ENCODE data around the gene NTN1. TPM values are rescaled to one million over a fixed set of nuclear protein-coding genes. Genes with fewer than 3 reads are reported as not detected.

NTN1 gene
- total RNA-seq, 1 experiment from 2014 or later: 4.2 TPM

GRCh38 chr17:9232591-9233270 lies 211.4 kb downstream of the NTN1 start:
- Histone ChIP-seq H3K4me3 (replicated peaks in 1 of 2; ENCODE audit: low read depth in 1 of 2, low read length in 2 of 2) (no peak overlapping the region), H3K9me3 (ENCODE audit: control insufficient read depth in 1 of 2, insufficient read depth in 1 of 2, low read depth in 1 of 2, low read length in 2 of 2) (no peaks in the 10 kb centered on the region; a peak in 1 of 4 replicates), H3K9me2 (ENCODE audit: insufficient read depth) (no peaks in the 10 kb centered on the region), H2AFZ (ENCODE audit: low read depth, low read length, poor library complexity, severe bottlenecking) (no peak overlapping the region), H3K27me3 (ENCODE audit: insufficient read depth, low read length) (no peaks in the 10 kb centered on the region), H3K4me2 (ENCODE audit: low read length) (no peak overlapping the region), H3K36me3 (ENCODE audit: control insufficient read depth in 1 of 2, insufficient read depth in 2 of 2, low read length in 2 of 2) (no peaks in the 10 kb centered on the region), H3K9ac (ENCODE audit: low read length) (no peak overlapping the region), H3K4me1 (ENCODE audit: control insufficient read depth in 1 of 2, insufficient read depth in 2 of 2, low read length in 2 of 2) (no peaks in the 10 kb centered on the region), H4K20me1 (ENCODE audit: insufficient read depth) (no peaks in the 10 kb centered on the region), H3K79me2 (ENCODE audit: insufficient read depth, low read length) (no peaks in the 10 kb centered on the region), H3K27ac (ENCODE audit: low read depth, low read length) (no peak overlapping the region)
- no peak for DNase-seq (ENCODE audit: low read depth, low spot score)
- no TSS peak for BruUV-seq (replicated peaks)
- intact Hi-C loops (cut with micrococcal nuclease): no loop called here
- ChIA-PET POLR2A (no interaction called here), CTCF (no interaction called here), RAD21 (ENCODE audit: low non-redundant PET in 1 of 2, low total read pairs in 2 of 2, uncharacterized antibody in 2 of 2, unreplicated experiment in 2 of 2) (no interaction called here)
- TF ChIP-seq MAX (IDR thresholded peaks at IDR 0.05): no peak
- TF ChIP-seq SIN3A (IDR thresholded peaks at IDR 0.05; ENCODE audit: low read depth): no peak
- TF ChIP-seq TCF7L2 (IDR thresholded peaks at IDR 0.05; ENCODE audit: borderline replicate concordance, extremely low read depth, insufficient read depth, insufficient read length): no peak
- TF ChIP-seq REST (IDR thresholded peaks at IDR 0.05; ENCODE audit: low read depth): no peak
- TF ChIP-seq ZFX (IDR thresholded peaks at IDR 0.05): no peak
- ATAC-seq: no peak

- H3K9me2 ChIP-seq (ENCODE audit: insufficient read depth): no peaks in the 10 kb centered on the region
- no TSS peak for BruUV-seq (replicated peaks)
- H3K4me3 ChIP-seq (replicated peaks in 1 of 2; ENCODE audit: low read depth in 1 of 2, low read length in 2 of 2): no peak overlapping the region
- H4K20me1 ChIP-seq (ENCODE audit: insufficient read depth): no peaks in the 10 kb centered on the region
- no peak overlapping the region for H2AFZ ChIP-seq (ENCODE audit: low read depth, low read length, poor library complexity, severe bottlenecking)
- no peaks in the 10 kb centered on the region for H3K4me1 ChIP-seq (ENCODE audit: control insufficient read depth in 1 of 2, insufficient read depth in 2 of 2, low read length in 2 of 2)
- CTCF ChIA-PET: no interaction called here
- RAD21 ChIA-PET (ENCODE audit: low non-redundant PET in 1 of 2, low total read pairs in 2 of 2, uncharacterized antibody in 2 of 2, unreplicated experiment in 2 of 2): no interaction called here
- no peaks in the 10 kb centered on the region for H3K9me3 ChIP-seq (ENCODE audit: control insufficient read depth in 1 of 2, insufficient read depth in 1 of 2, low read depth in 1 of 2, low read length in 2 of 2)
- H3K9ac ChIP-seq (ENCODE audit: low read length): no peak overlapping the region
- intact Hi-C loops (cut with micrococcal nuclease): no loop called here
- POLR2A ChIA-PET: no interaction called here
- H3K79me2 ChIP-seq (ENCODE audit: insufficient read depth, low read length): no peaks in the 10 kb centered on the region
- no peak overlapping the region for H3K4me2 ChIP-seq (ENCODE audit: low read length)
- ATAC-seq: no peak
- TF ChIP-seq RAD21 (IDR thresholded peaks at IDR 0.05; ENCODE audit: low read depth) (no peak), EGR1 (IDR thresholded peaks at IDR 0.05; ENCODE audit: low read depth) (no peak), CEBPB (IDR thresholded peaks at IDR 0.05; ENCODE audit: low read depth) (no peak)
- H3K27ac ChIP-seq (ENCODE audit: low read depth, low read length): no peak overlapping the region
- no peak for DNase-seq (ENCODE audit: low read depth, low spot score)
- H3K36me3 ChIP-seq (ENCODE audit: control insufficient read depth in 1 of 2, insufficient read depth in 2 of 2, low read length in 2 of 2): no peaks in the 10 kb centered on the region
- no peaks in the 10 kb centered on the region for H3K27me3 ChIP-seq (ENCODE audit: insufficient read depth, low read length)
Measured at GRCh38 chr17:9233271-9233599, 211.9 kb downstream of the NTN1 start.

Measured in HCT116 (cell line).